OCI-LY3 (cell line): ENCODE data around the gene C13orf46.

ENCODE experiments used
- H2AFZ ChIP-seq: fragments of 200-600, 300-600 bp; shearing (Covaris generic); 2 replicates; pipeline ENCODE4 v1.6.0; 2014; ENCODE audit warnings: antibody characterized with exemption, low read depth, low read length
- H3K27ac ChIP-seq: fragments of 200-600, 300-600 bp; sonication (generic); 2 replicates; pipeline ENCODE4 v1.5.1; 2014; ENCODE audit warnings: mild to moderate bottlenecking, low read length, moderate library complexity, mixed read lengths
- H3K27me3 ChIP-seq: fragments of 200-600, 300-600 bp; sonication (generic); 2 replicates; pipeline ENCODE4 v1.6.1; 2014; ENCODE audit warnings: low read depth, low read length, mixed read lengths
- H3K36me3 ChIP-seq: fragments of 200-600, 300-600 bp; sonication (generic); replicated peaks from 2 replicates; pipeline ENCODE3; 2014; ENCODE audit warnings: low read depth, low read length, mixed read lengths
- H3K4me1 ChIP-seq: fragments of 300-600, 200-600 bp; sonication (generic); 2 replicates; pipeline ENCODE4 v1.6.1; 2014; ENCODE audit warnings: low read length, mixed read lengths
- H3K4me2 ChIP-seq: fragments of 200-600, 300-600 bp; sonication (generic); 2 replicates; pipeline ENCODE4 v1.6.1; 2014; ENCODE audit warnings: low read length, mixed read lengths
- H3K4me3 ChIP-seq: fragments of 300-600, 200-600 bp; sonication (generic); 2 replicates; pipeline ENCODE4 v1.5.1; 2014; ENCODE audit warnings: antibody characterized with exemption, mild to moderate bottlenecking, low read length, moderate library complexity
- H3K79me2 ChIP-seq: fragments of 300-600, 200-600 bp; shearing (Covaris generic); 2 replicates; pipeline ENCODE4 v1.6.1; 2014; ENCODE audit warnings: mild to moderate bottlenecking, low read length, mixed read lengths
- H3K9ac ChIP-seq: fragments of 300-600, 200-600 bp; shearing (Covaris generic); 2 replicates; pipeline ENCODE4 v1.6.0; 2014; ENCODE audit warnings: mild to moderate bottlenecking, low read length, moderate library complexity
- H3K9me3 ChIP-seq: fragments of 200-600, 300-600 bp; shearing (Covaris generic); 2 replicates; pipeline ENCODE4 v1.6.1; 2014; ENCODE audit warnings: low read length, mixed read lengths; ENCODE audit not compliant: insufficient read depth
- H4K20me1 ChIP-seq: fragments of 200-600, 300-600 bp; sonication (generic); 2 replicates; pipeline ENCODE4 v1.6.1; 2016; ENCODE audit warnings: low read length, mixed read lengths; ENCODE audit not compliant: insufficient read depth
- CTCF ChIP-seq: fragments of 200-600, 300-600 bp; sonication (generic); IDR thresholded peaks from 2 replicates; pipeline ENCODE4 v1.5.1; 2014; ENCODE audit warnings: antibody characterized with exemption, low read length, low read depth
- EZH2phosphoT487 ChIP-seq: fragments of 200-600 bp; shearing (Covaris generic); IDR thresholded peaks from 2 replicates; pipeline ENCODE4 v1.6.1; 2018; ENCODE audit warnings: antibody characterized with exemption, mixed run types, low read depth

The C13orf46 gene

GRCh38 chr13:114009590-114010400 is 35.9 kb upstream of the C13orf46 start:
- H3K9me3 ChIP-seq, result no peaks in the 10 kb centered on the region

GRCh38 chr13:114008964-114009589 is 35.2 kb upstream of the C13orf46 start:
- no peaks in the 10 kb centered on the region for H3K9me3 ChIP-seq
- H4K20me1 ChIP-seq, result no peaks in the 10 kb centered on the region
- no peaks in the 10 kb centered on the region for H3K36me3 ChIP-seq
- no peak overlapping the region for H3K4me3 ChIP-seq
- no peak overlapping the region for H2AFZ ChIP-seq
- H3K27ac ChIP-seq, result no peak overlapping the region
- TF ChIP-seq CTCF (no peak), EZH2phosphoT487 (no peak)
- H3K27me3 ChIP-seq, result no peaks in the 10 kb centered on the region
- no peaks in the 10 kb centered on the region for H3K4me1 ChIP-seq
- no peaks in the 10 kb centered on the region for H3K79me2 ChIP-seq
- H3K9ac ChIP-seq, result no peak overlapping the region
- H3K4me2 ChIP-seq, result no peak overlapping the region

More at GRCh38 chr13:114009590-114010400, 35.9 kb upstream of the C13orf46 start:
- Histone ChIP-seq H3K79me2 (no peaks in the 10 kb centered on the region), H3K36me3 (no peaks in the 10 kb centered on the region), H3K9ac (no peak overlapping the region), H3K4me1 (no peaks in the 10 kb centered on the region), H4K20me1 (no peaks in the 10 kb centered on the region), H3K27ac (no peak overlapping the region), H2AFZ (no peak overlapping the region), H3K27me3 (no peaks in the 10 kb centered on the region), H3K4me2 (no peak overlapping the region), H3K4me3 (no peak overlapping the region)
- TF ChIP-seq CTCF (no peak), EZH2phosphoT487 (no peak)

DNA sequence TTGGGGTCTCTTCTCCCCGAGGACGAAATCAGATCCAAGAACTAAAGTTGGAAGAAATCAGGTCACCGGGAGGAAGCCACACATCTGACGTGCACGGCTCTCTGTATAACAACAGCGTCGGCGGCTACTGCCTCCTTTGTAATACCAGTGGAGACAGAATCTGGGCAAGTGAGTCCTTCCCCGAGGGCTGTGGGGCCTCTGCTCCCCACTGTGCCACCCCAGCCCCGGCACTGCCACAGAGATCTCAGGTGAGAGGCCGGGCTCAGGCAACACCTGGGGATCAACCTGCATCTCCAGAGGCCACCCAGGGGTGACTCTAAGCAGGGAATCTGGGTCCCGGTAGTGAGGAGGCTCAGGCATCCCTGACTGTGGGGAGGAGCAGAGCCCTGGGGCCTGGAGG is 33.7 kb upstream of the C13orf46 start:
- no peaks in the 10 kb centered on the region for H3K79me2 ChIP-seq

More for the DNA sequence above, 33.7 kb upstream of the C13orf46 start:
- H3K36me3 ChIP-seq, result no peaks in the 10 kb centered on the region
- H2AFZ ChIP-seq, result no peak overlapping the region
- TF ChIP-seq CTCF (no peak), EZH2phosphoT487 (no peak)
- H3K27ac ChIP-seq, result no peak overlapping the region
- H3K9ac ChIP-seq, result no peak overlapping the region
- H4K20me1 ChIP-seq, result no peaks in the 10 kb centered on the region
- no peaks in the 10 kb centered on the region for H3K27me3 ChIP-seq
- H3K4me2 ChIP-seq, result no peak overlapping the region
- H3K4me3 ChIP-seq, result no peak overlapping the region
- H3K9me3 ChIP-seq, result no peaks in the 10 kb centered on the region
- no peaks in the 10 kb centered on the region for H3K4me1 ChIP-seq
